Prostate gland (tissue), 2 donors: ENCODE data around the gene KCNJ18.
"Not testable (repeated sequence)": the region's sequence is repeated elsewhere in the genome, so short reads cannot be mapped to it uniquely, and the experiment has no call there.

Source experiments
- POLR2A ChIP-seq: fragments of 450-650 bp; IDR thresholded peaks from one replicate; pipeline ENCODE4 v1.6.1; 2016; ENCODE audit warnings: antibody characterized with exemption, mild to moderate bottlenecking
- POLR2AphosphoS5 ChIP-seq: sonication (generic); formaldehyde crosslinking; IDR thresholded peaks from one replicate; pipeline ENCODE4 v1.6.1; 2017; ENCODE audit warnings: antibody characterized with exemption
- TF ChIP-seq, protein P1 (sequence below), 4 experiments: fragments of 200-600 bp in 2 of 4; fragments of 450-650 bp in 2 of 4; sonication (generic) in 2 of 4; IDR thresholded peaks; 1 replicate in 3 of 4; 2 replicates in 1 of 4; pipeline ENCODE4 v1.5.1; 2016 to 2019; ENCODE audit warnings: antibody characterized with exemption in 4 of 4, mild to moderate bottlenecking in 2 of 4, moderate library complexity in 2 of 4

DNA sequence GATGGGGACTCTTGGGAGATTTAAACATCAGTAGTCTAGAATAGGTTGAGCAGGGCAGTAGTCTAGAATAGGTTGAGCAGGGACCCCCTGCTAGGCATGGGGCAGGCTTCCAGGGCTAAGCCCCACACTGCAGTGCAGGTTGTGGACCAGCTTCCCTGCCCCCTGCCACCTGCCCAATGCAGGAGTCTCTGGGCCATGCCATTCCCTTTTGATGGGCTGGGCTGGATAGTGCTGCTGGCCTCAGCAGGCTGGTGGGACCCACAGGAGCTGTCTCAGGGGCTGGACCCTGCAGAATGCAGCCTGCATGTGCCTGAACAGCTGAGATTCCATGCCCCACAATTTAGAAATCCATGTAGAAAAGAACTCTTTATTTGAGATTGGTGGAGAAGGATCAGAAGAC is 26.6 kb downstream of the KCNJ18 start:
- not testable (repeated sequence) for TF ChIP-seq POLR2AphosphoS5, POLR2A
- TF ChIP-seq, protein P1, sequence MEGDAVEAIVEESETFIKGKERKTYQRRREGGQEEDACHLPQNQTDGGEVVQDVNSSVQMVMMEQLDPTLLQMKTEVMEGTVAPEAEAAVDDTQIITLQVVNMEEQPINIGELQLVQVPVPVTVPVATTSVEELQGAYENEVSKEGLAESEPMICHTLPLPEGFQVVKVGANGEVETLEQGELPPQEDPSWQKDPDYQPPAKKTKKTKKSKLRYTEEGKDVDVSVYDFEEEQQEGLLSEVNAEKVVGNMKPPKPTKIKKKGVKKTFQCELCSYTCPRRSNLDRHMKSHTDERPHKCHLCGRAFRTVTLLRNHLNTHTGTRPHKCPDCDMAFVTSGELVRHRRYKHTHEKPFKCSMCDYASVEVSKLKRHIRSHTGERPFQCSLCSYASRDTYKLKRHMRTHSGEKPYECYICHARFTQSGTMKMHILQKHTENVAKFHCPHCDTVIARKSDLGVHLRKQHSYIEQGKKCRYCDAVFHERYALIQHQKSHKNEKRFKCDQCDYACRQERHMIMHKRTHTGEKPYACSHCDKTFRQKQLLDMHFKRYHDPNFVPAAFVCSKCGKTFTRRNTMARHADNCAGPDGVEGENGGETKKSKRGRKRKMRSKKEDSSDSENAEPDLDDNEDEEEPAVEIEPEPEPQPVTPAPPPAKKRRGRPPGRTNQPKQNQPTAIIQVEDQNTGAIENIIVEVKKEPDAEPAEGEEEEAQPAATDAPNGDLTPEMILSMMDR (IDR thresholded peaks at IDR 0.05), result not testable (repeated sequence)
